Measurements from ENCODE around the gene SOD3.

Gene SOD3

GRCh38 chr4:24775032-24775605, 20.3 kb upstream of the SOD3 start:
- DNase-seq (ENCODE audit: low read depth): no peak

DNA sequence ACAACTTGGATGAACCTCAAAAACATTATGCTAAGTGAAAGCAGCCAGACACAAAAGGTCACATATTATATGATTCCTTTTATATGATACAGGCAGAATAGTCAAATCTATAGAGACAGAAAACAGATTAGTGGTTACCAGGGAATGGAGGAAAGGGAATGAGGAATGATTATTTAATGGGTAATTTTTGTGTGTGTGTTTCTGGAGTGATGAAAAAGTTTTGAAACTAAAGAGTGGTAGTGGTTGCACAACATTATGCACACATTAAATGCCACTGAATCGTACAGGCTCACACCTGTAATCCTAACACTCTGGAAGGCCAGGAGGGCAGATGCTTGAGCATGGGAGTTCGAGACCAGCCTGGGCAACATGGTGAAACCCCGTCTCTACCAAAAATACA, 19.6 kb upstream of the SOD3 start:
- no peak for DNase-seq (ENCODE audit: low read depth)

GRCh38 chr4:24777536-24778463, 17.6 kb upstream of the SOD3 start:
- DNase-seq (ENCODE audit: low read depth): no peak

DNA sequence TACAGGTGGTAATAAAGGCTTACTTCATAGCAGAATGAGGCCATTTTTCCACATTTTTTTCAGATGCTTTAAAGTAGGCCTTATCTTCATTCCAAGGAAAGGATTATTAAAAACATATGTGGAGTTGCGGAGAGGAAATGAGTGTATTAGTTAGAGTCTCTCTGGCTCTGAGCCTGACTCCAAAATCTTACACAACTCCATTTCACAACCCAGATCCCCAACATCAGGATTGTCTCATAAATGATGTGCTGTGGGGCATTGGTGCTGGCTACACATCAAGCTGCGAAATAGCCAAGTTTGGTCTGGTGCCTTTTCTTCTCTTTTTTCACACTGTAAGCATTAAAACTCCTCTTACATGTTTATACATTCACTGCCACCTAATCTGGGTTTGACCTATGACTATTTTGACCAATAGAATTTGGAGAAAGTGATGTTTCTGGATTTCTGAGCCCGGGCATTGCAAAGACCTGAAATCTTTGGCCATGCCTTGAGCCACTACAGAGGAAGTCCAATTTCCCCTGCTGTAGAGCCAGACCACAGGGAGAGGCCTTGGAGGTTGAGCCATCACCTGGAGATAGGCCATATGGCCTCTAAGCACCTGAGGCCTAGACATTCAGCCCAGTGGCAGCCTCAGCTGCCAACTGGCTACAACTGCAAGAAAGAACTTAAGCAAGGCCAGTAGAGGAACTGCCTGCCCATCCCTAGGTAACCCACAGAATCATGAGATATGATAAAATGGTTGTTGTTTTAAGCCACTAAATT, 16.7 kb upstream of the SOD3 start:
- no peak for DNase-seq (ENCODE audit: low read depth)

GRCh38 chr4:24780936-24781495, 14.4 kb upstream of the SOD3 start:
- no peak for DNase-seq (ENCODE audit: low read depth)

GRCh38 chr4:24781999-24782745, 13.2 kb upstream of the SOD3 start:
- DNase-seq (ENCODE audit: low read depth): no peak

DNA sequence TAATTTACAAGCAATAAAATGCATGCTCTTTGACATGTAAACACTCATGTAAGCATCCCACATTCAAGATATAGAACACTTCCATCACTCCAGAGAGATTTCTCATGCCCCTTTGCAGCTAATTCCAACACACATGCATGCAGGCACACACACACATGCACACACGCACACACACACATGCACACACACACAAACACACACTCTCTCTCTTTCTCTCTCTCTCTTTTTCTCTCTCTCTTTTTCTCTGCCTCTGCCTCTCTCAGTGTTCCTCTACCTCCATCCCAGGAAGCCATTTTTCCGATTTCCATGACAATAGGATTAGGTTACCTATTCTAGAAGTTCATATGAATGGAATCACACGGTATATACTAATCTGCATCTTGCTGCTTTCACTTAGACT, 11.9 kb upstream of the SOD3 start:
- DNase-seq (ENCODE audit: low read depth): no peak

DNA sequence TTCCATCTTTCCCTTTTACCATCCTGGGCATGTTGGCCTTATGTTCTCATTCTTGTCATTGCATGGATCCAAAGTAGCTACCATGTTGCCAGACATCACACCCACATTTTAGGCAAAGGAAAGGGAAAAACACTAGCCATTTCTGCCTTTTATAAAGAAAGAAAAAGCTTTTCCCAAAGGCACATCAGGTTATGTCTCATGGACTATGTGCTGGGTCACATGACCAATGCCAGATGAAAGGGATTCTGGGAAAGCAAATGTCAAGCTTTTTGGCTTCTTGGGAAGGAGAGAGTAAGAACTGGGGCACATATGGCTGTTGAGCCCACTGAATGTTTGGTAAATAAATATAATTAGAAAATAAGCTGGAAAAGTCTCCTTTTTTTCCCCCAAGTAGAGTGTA, 4.3 kb upstream of the SOD3 start:
- DNase-seq (ENCODE audit: low read depth): no peak

- no peak for DNase-seq (ENCODE audit: low read depth)
Measured at GRCh38 chr4:24792552-24792951, 2.8 kb upstream of the SOD3 start.

DNA sequence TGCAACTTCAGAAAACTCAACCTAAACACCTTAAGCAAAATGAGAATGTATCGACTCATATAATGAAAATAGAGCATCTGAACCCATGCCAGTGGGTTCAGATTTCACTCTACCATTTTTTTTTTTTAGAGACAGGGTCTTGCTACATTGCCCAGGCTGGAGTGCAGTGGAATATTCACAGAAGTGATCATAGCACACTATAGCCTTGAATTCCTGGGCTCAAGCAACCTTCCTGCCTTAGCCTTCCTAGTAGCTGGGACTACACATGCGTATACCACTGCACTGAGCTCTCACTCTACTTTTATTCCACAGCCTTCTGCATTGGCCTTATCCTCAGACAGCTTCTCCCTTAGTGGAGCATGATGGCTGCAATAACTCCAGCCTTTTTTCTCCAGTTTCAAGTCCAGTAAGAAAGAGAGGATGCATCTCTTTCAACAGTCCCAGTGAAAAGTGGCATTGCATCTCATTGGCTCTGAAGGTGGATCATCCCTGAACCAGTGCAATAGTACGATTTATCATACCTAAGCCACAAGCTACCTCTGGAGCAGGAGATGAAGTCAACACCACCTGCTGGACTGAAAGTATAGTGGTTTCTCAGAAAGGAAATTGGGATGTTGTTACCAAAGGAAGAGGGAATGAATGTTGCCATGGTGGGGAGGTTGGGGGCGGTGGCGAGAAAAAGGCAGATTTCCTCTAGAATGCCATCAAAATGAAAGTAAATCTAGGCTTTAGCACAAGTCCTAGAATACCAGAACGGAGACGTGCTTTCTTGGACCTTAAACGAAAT, 2.0 kb upstream of the SOD3 start:
- DNase-seq (ENCODE audit: low read depth): no peak

DNA sequence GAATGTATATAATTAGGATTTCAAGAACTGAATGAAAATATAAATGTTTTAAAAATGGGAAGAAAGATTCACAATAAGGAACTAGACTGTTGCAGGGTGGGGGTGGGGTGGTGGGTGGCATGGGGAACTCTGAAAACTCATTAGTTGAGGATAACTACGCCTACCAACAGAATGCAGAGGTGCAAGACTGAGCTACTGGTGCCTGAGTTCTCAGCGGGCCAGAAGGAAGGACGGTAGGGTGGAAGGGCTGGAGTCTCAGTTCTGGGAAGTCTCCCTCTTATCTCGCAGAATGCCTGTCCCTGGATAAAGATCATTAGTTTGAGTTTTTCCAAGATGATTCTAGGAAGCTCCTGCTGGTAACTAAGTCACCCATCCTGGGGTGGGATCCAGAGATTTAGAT, 1.3 kb upstream of the SOD3 start:
- no peak for DNase-seq (ENCODE audit: low read depth)

- no peak for DNase-seq (ENCODE audit: low read depth)
Measured at GRCh38 chr4:24794480-24794879, 893 bp upstream of the SOD3 start.

GRCh38 chr4:24795666-24796381, 451 bp downstream of the SOD3 start:
- DNase-seq (ENCODE audit: low read depth): no peak

DNA sequence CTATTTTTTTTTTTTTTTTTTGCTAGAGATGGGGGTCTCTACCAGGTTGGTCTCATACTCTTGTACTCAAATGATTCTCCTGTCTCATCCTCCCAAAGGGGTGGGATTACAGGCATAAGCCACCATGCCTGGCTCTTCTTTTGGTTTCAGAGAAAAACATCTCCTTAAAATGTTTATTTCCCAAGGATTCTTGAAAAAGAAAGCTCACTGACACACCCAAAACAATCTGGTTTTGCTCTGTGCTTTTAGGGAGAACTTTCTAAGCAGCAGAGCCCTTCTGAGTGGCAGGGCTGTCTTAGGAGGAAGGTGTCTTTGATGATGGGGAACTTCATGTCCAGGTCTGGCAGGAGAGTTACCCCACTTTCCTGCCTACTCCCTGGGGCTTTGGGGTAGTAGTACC, 1.2 kb downstream of the SOD3 start:
- no peak for DNase-seq (ENCODE audit: low read depth)

- no peak for DNase-seq (ENCODE audit: low read depth)
Measured at GRCh38 chr4:24798036-24798610, 2.8 kb downstream of the SOD3 start.

DNA sequence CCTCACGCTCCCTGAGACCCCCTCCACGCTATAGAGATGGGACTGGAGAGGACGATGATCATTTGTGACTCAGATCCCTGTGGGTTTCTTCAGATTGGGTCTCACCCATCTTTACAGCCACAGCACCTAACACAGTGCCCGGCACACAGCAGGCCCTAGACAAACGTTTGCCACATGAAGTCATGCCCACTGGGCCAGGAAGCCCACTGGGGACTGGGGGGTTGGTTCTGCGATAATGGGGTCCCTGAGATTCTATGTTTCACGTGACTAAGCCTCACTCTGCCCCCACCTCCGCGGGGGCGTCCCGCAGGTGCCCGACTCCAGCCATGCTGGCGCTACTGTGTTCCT, 3.8 kb downstream of the SOD3 start:
- no peak for DNase-seq (ENCODE audit: low read depth)

DNA sequence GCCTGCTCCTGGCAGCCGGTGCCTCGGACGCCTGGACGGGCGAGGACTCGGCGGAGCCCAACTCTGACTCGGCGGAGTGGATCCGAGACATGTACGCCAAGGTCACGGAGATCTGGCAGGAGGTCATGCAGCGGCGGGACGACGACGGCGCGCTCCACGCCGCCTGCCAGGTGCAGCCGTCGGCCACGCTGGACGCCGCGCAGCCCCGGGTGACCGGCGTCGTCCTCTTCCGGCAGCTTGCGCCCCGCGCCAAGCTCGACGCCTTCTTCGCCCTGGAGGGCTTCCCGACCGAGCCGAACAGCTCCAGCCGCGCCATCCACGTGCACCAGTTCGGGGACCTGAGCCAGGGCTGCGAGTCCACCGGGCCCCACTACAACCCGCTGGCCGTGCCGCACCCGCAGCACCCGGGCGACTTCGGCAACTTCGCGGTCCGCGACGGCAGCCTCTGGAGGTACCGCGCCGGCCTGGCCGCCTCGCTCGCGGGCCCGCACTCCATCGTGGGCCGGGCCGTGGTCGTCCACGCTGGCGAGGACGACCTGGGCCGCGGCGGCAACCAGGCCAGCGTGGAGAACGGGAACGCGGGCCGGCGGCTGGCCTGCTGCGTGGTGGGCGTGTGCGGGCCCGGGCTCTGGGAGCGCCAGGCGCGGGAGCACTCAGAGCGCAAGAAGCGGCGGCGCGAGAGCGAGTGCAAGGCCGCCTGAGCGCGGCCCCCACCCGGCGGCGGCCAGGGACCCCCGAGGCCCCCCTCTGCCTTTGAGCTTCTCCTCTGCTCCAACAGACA, 4.4 kb downstream of the SOD3 start:
- DNase-seq (ENCODE audit: low read depth): no peak

- no peak for DNase-seq (ENCODE audit: low read depth)
Measured at GRCh38 chr4:24800325-24800895, 5.0 kb downstream of the SOD3 start.

Measured in stimulated activated CD8-positive, alpha-beta memory T cell treated with anti-CD3 and anti-CD28 coated beads, Interleukin-15, amount 100 ng/mL, for 1 hour (primary cell).